Keratinocyte (primary cell): Measurements from ENCODE around the gene PLEKHG4. TPM values are rescaled to one million over a fixed set of nuclear protein-coding genes. Genes with fewer than 3 reads are reported as not detected.

Experiments
- DNase-seq: peaks from one replicate; pipeline ENCODE4 v3.0.0-alpha.2; 2011; ENCODE audit warnings: low read depth, missing footprints, low spot score
- FAIRE-seq: peaks from 2 replicates; lab custom pipeline; 2011; peaks lifted over from hg19 to GRCh38; lab: Jason Lieb, UNC
- H2AFZ ChIP-seq: 2 replicates; pipeline ENCODE4 v1.6.0; 2012; ENCODE audit warnings: low read length, control low read depth, inconsistent platforms; ENCODE audit not compliant: control insufficient read depth
- H3K27ac ChIP-seq: 2 replicates; pipeline ENCODE4 v1.5.1; 2011; ENCODE audit warnings: low read length; ENCODE audit not compliant: control insufficient read depth, insufficient read depth
- H3K27me3 ChIP-seq: 3 replicates; pipeline ENCODE4 v1.6.0; 2011; ENCODE audit warnings: low read length; ENCODE audit not compliant: control insufficient read depth, insufficient read depth; ENCODE audit errors: extremely low read depth
- H3K36me3 ChIP-seq, 2 experiments: 2 replicates in 1 of 2; 3 replicates in 1 of 2; pipeline ENCODE4 v1.5.1; 2011; ENCODE audit warnings: low read length in 2 of 2, mild to moderate bottlenecking in 1 of 2; ENCODE audit not compliant: control insufficient read depth in 2 of 2, insufficient read depth in 2 of 2; ENCODE audit errors: extremely low read depth in 1 of 2
- H3K4me1 ChIP-seq: 3 replicates; pipeline ENCODE4 v1.5.1; 2011; ENCODE audit warnings: low read length; ENCODE audit not compliant: control insufficient read depth, insufficient read depth; ENCODE audit errors: extremely low read depth
- H3K4me2 ChIP-seq: 3 replicates; pipeline ENCODE4 v1.6.0; 2011; ENCODE audit warnings: low read depth, low read length; ENCODE audit not compliant: control insufficient read depth, insufficient read depth; ENCODE audit errors: extremely low read depth
- H3K4me3 ChIP-seq, 3 experiments: fragments of 200-600 bp in 1 of 3; sonication (generic) in 1 of 3; 2 replicates in 2 of 3; 3 replicates in 1 of 3; pipeline ENCODE4 v1.5.1; 2011 to 2016; ENCODE audit warnings: low read length in 3 of 3, mild to moderate bottlenecking in 3 of 3, control low read depth in 2 of 3, inconsistent platforms in 1 of 3, low read depth in 1 of 3, mixed read lengths in 1 of 3, mixed run types in 1 of 3, moderate library complexity in 1 of 3; ENCODE audit not compliant: control insufficient read depth in 2 of 3, insufficient read depth in 2 of 3; ENCODE audit errors: extremely low read depth in 1 of 3
- H3K79me2 ChIP-seq: 2 replicates; pipeline ENCODE4 v1.6.0; 2012; ENCODE audit warnings: low read length; ENCODE audit not compliant: control insufficient read depth, insufficient read depth
- H3K9ac ChIP-seq: 3 replicates; pipeline ENCODE4 v1.6.0; 2011; ENCODE audit warnings: low read length; ENCODE audit not compliant: control insufficient read depth, insufficient read depth; ENCODE audit errors: extremely low read depth
- H3K9me1 ChIP-seq: 3 replicates; pipeline ENCODE4 v1.6.0; 2011; ENCODE audit warnings: low read length; ENCODE audit not compliant: control insufficient read depth, insufficient read depth; ENCODE audit errors: extremely low read depth
- H3K9me3 ChIP-seq: 2 replicates; pipeline ENCODE4 v1.5.1; 2012; ENCODE audit warnings: low read depth, low read length; ENCODE audit not compliant: control insufficient read depth
- H4K20me1 ChIP-seq: 3 replicates; pipeline ENCODE4 v1.6.0; 2011; ENCODE audit warnings: low read length; ENCODE audit not compliant: control insufficient read depth, insufficient read depth; ENCODE audit errors: extremely low read depth
- EZH2 ChIP-seq: IDR thresholded peaks from one replicate; pipeline ENCODE4 v1.6.1; 2012; ENCODE audit warnings: inconsistent platforms, mild to moderate bottlenecking, low read length, moderate library complexity
- dilution Hi-C: fragments of 300-500 bp; cut with MboI; formaldehyde crosslinking; loops from one replicate; pipeline ENCODE4 v1.7.0; 2020; ENCODE audit warnings: low sequenced_read_pairs; ENCODE audit not compliant: extremely low pct_ligation_motif_present
- polyA plus RNA-seq, 5 experiments: library from polyadenylated mRNA; depleted of rRNA in 3 of 5; stranded (reverse) in 3 of 5; stranded (forward) in 1 of 5; unstranded in 1 of 5; fragments of >200 nt; gene quantifications; 1 replicate in 1 of 5; 2 replicates in 3 of 5; 3 replicates in 1 of 5; pipeline versions ENCODE4 v1.2.1 to v1.2.3, GENCODE V29; 2011 to 2012; ENCODE audit warnings: missing spikeins in 2 of 5, low read depth in 1 of 5, low replicate concordance in 1 of 5
- TF ChIP-seq, protein P1 (sequence below), 3 experiments: IDR thresholded peaks in 1 of 3; conservative IDR thresholded peaks in 1 of 3; optimal IDR thresholded peaks in 1 of 3; 2 replicates in 2 of 3; 3 replicates in 1 of 3; pipeline versions ENCODE3 to v1.5.1; 2011; ENCODE audit warnings: low read length in 3 of 3, mild to moderate bottlenecking in 3 of 3, moderate library complexity in 2 of 3, control low read depth in 1 of 3, inconsistent platforms in 1 of 3; ENCODE audit not compliant: insufficient read depth in 2 of 3; ENCODE audit errors: extremely low read depth in 1 of 3

The PLEKHG4 gene
- polyA plus RNA-seq, 1 donor (not counting 4 experiments of a cell fraction or from before 2014, with no cell fraction given), result 1.3 TPM

DNA sequence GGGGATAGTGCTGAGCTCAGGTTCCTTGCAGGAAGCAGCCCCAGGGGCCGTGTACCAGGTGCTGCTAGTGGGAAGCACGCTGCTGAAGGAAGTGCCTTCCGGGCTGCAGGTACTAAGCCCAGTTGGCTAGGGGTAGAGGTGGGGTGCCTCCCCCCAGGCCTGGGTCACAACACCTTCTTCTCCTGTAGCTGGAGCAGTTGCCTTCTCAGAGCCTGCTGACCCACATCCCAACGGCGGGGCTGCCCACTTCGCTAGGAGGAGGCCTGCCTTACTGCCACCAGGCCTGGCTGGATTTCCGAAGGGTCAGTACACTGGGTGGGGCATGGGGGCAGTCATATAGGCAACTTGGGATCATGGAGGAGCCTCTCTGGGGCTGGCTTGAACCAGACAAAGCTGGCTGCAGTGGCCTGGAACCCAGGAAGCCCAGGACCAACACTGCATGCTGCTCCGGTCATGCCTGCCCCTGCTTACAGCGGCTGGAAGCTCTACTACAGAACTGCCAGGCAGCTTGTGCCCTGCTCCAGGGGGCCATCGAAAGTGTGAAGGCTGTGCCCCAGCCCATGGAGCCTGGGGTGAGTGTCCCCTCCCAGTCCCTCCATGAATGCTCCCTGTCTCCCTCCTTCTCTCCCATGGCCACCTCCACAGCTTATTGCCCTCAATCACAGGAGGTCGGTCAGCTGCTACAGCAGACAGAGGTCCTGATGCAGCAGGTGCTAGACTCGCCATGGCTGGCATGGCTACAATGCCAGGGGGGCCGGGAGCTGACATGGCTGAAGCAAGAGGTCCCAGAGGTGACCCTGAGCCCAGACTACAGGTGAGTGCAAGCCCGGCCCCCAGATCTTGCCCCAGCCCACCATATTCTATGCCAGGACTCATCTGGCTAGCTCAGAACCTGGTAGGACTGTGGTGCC, 2.5 kb downstream of the PLEKHG4 start:
- Histone ChIP-seq H3K4me2 (no peak overlapping the region), H3K79me2 (no peaks in the 10 kb centered on the region), H3K4me1 (peaks cover 20% of the 10 kb centered on the region), H3K9ac (no peak overlapping the region), H3K9me3 (no peaks in the 10 kb centered on the region), H3K36me3 (no peaks in the 10 kb centered on the region), H3K27me3 (peaks cover 50% of the 10 kb centered on the region), H3K4me3 (no peak overlapping the region), H3K27ac (no peak overlapping the region), H3K9me1 (no peaks in the 10 kb centered on the region), H2AFZ (no peak overlapping the region), H4K20me1 (no peaks in the 10 kb centered on the region)
- no peak for FAIRE-seq
- DNase-seq, result no peak
- no peak for TF ChIP-seq EZH2
- TF ChIP-seq, protein P1, sequence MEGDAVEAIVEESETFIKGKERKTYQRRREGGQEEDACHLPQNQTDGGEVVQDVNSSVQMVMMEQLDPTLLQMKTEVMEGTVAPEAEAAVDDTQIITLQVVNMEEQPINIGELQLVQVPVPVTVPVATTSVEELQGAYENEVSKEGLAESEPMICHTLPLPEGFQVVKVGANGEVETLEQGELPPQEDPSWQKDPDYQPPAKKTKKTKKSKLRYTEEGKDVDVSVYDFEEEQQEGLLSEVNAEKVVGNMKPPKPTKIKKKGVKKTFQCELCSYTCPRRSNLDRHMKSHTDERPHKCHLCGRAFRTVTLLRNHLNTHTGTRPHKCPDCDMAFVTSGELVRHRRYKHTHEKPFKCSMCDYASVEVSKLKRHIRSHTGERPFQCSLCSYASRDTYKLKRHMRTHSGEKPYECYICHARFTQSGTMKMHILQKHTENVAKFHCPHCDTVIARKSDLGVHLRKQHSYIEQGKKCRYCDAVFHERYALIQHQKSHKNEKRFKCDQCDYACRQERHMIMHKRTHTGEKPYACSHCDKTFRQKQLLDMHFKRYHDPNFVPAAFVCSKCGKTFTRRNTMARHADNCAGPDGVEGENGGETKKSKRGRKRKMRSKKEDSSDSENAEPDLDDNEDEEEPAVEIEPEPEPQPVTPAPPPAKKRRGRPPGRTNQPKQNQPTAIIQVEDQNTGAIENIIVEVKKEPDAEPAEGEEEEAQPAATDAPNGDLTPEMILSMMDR (optimal IDR thresholded peaks at IDR 0.05 in 1 of 3, IDR thresholded peaks at IDR 0.05 in 1 of 3, conservative IDR thresholded peaks at IDR 0.05 in 1 of 3; ENCODE audit: extremely low read depth in 1 of 3, insufficient read depth in 2 of 3, low read length in 3 of 3), result no peak
- dilution Hi-C loops, result no loop called here

DNA sequence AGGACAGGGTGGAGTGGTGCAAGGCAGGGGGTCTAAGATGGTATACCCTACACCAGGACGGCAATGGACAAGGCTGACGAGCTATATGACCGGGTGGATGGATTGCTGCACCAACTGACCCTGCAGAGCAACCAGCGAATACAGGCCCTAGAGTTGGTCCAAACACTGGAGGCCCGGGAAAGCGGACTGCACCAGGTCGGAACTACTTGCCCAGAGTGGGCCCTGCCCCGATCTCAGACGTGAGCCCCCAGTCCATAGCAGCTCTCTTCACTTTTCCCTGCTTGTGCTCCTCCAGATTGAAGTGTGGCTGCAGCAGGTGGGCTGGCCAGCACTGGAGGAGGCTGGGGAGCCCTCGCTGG, 3.1 kb downstream of the PLEKHG4 start:
- DNase-seq, result no peak
- dilution Hi-C loops, result no loop called here

More for the DNA sequence above, 3.1 kb downstream of the PLEKHG4 start:
- Histone ChIP-seq H3K9me3 (no peaks in the 10 kb centered on the region), H4K20me1 (no peaks in the 10 kb centered on the region), H3K36me3 (no peaks in the 10 kb centered on the region), H3K4me3 (no peak overlapping the region), H3K9ac (no peak overlapping the region), H2AFZ (no peak overlapping the region), H3K79me2 (no peaks in the 10 kb centered on the region), H3K27me3 (peaks cover 50% of the 10 kb centered on the region), H3K4me1 (peaks cover 14% of the 10 kb centered on the region), H3K27ac (no peak overlapping the region), H3K4me2 (no peak overlapping the region), H3K9me1 (no peaks in the 10 kb centered on the region)
- FAIRE-seq, result no peak
- TF ChIP-seq EZH2, result no peak
- TF ChIP-seq, protein P1 (optimal IDR thresholded peaks at IDR 0.05 in 1 of 3, IDR thresholded peaks at IDR 0.05 in 1 of 3, conservative IDR thresholded peaks at IDR 0.05 in 1 of 3; ENCODE audit: extremely low read depth in 1 of 3, insufficient read depth in 2 of 3, low read length in 3 of 3), result no peak
